MCF 10A (cell line): ENCODE measurements around the gene RPL22. TPM values are rescaled to one million over a fixed set of nuclear protein-coding genes. Genes with fewer than 3 reads are reported as not detected.

Experiments
- BruUV-seq: library from RNA; stranded (reverse); fragments of 400-500 nt; replicated peaks from 2 replicates; lab custom pipeline; 2021; lab: Mats Ljungman, UMichigan
- CTCF ChIA-PET: fragments of 300-600 bp; sonication (Branson Sonifier 250); formaldehyde crosslinking; extraction: SDS; loops from one replicate; lab custom pipeline; 2021; ENCODE audit warnings: antibody characterized with exemption, inconsistent platforms; lab: Yijun Ruan, JAX
- POLR2A ChIA-PET: fragments of 300-600, 350-650 bp; sonication (Branson Sonifier 250); formaldehyde crosslinking; extraction: SDS; loops from one replicate; lab custom pipeline; 2020; ENCODE audit warnings: antibody characterized with exemption, inconsistent platforms; lab: Yijun Ruan, JAX
- DNase-seq: peaks from one replicate; pipeline ENCODE4 v3.0.0-alpha.2; 2018; ENCODE audit not compliant: unreplicated experiment
- H3K27ac Mint-ChIP-seq: one replicate; pipeline ENCODE4 v1.8.0; 2022; ENCODE audit warnings: mild to moderate bottlenecking, low read depth, mixed read lengths; ENCODE audit not compliant: unreplicated experiment
- H3K27me3 Mint-ChIP-seq: one replicate; pipeline ENCODE4 v1.8.0; 2022; ENCODE audit warnings: mixed read lengths; ENCODE audit not compliant: insufficient read depth, unreplicated experiment
- H3K36me3 Mint-ChIP-seq: one replicate; pipeline ENCODE4 v1.8.0; 2022; ENCODE audit warnings: mild to moderate bottlenecking, moderate library complexity, mixed read lengths; ENCODE audit not compliant: insufficient read depth, unreplicated experiment
- H3K4me1 Mint-ChIP-seq: one replicate; pipeline ENCODE4 v1.8.0; 2022; ENCODE audit warnings: mixed read lengths; ENCODE audit not compliant: insufficient read depth, unreplicated experiment
- H3K4me3 Mint-ChIP-seq: one replicate; pipeline ENCODE4 v1.8.0; 2022; ENCODE audit warnings: mild to moderate bottlenecking, moderate library complexity, mixed read lengths; ENCODE audit not compliant: unreplicated experiment
- H3K9me3 Mint-ChIP-seq: one replicate; pipeline ENCODE4 v1.8.0; 2022; ENCODE audit warnings: mixed read lengths; ENCODE audit not compliant: unreplicated experiment
- intact Hi-C: fragments of 100-400 bp; cut with micrococcal nuclease; formaldehyde crosslinking; loops from 2 replicates; pipeline ENCODE4 v1.14.1; 2022
- total RNA-seq: library from RNA; stranded (reverse); gene quantifications from 2 replicates; pipeline ENCODE4 v1.2.3, GENCODE V29; 2022
- TF ChIP-seq, protein P1 (sequence below): fragments of 200-600 bp; IDR thresholded peaks from one replicate; pipeline ENCODE4 v1.8.0; 2022; ENCODE audit warnings: antibody characterized with exemption, mild to moderate bottlenecking; ENCODE audit not compliant: unreplicated experiment

RPL22 gene
- total RNA-seq, 1 experiment from 2014 or later, result 477 TPM

GRCh38 chr1:6198646-6199297, 623 bp downstream of the RPL22 start:
- TSS peak; percentile 58 for BruUV-seq
- DNase-seq, result no peak
- Mint-ChIP-seq H3K27ac (peak overlapping the region; percentile 97), H3K9me3 (no peaks in the 10 kb centered on the region), H3K4me1 (peaks cover 25% of the 10 kb centered on the region), H3K4me3 (peak overlapping the region; percentile 87), H3K36me3 (peaks cover 48% of the 10 kb centered on the region), H3K27me3 (no peaks in the 10 kb centered on the region)
- intact Hi-C loops, result no loop called here
- ChIA-PET POLR2A (interaction anchor here (0.5 to 3.2 kb wide), 11 partner anchors 11 to 239 kb away, joined by 3 to 42 read pairs (median 4); partner anchors contain the start of gene ICMT), CTCF (interaction anchor here (1.1 to 1.6 kb wide), 4 partner anchors 13 to 39 kb away, joined by 3 to 7 read pairs (median 4); no protein-coding TSS in a partner anchor)
- TF ChIP-seq, protein P1, sequence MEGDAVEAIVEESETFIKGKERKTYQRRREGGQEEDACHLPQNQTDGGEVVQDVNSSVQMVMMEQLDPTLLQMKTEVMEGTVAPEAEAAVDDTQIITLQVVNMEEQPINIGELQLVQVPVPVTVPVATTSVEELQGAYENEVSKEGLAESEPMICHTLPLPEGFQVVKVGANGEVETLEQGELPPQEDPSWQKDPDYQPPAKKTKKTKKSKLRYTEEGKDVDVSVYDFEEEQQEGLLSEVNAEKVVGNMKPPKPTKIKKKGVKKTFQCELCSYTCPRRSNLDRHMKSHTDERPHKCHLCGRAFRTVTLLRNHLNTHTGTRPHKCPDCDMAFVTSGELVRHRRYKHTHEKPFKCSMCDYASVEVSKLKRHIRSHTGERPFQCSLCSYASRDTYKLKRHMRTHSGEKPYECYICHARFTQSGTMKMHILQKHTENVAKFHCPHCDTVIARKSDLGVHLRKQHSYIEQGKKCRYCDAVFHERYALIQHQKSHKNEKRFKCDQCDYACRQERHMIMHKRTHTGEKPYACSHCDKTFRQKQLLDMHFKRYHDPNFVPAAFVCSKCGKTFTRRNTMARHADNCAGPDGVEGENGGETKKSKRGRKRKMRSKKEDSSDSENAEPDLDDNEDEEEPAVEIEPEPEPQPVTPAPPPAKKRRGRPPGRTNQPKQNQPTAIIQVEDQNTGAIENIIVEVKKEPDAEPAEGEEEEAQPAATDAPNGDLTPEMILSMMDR, result no peak

- no peaks in the 10 kb centered on the region for H3K9me3 Mint-ChIP-seq
- ChIA-PET CTCF (interaction anchor here (0.7 to 1.6 kb wide), 4 partner anchors 8 to 49 kb away, joined by 3 to 7 read pairs (median 4); partner anchors contain the start of gene RNF207), POLR2A (interaction anchor here (0.5 to 3.2 kb wide), 14 partner anchors 10 to 240 kb away, joined by 3 to 42 read pairs (median 4); partner anchors contain the start of gene ICMT)
- peak overlapping the region; percentile 87 for H3K4me3 Mint-ChIP-seq
- TF ChIP-seq, protein P1, result no peak
- no peaks in the 10 kb centered on the region for H3K27me3 Mint-ChIP-seq
- peaks cover 57% of the 10 kb centered on the region for H3K36me3 Mint-ChIP-seq
- peak overlapping the region; percentile 97 for H3K27ac Mint-ChIP-seq
- DNase-seq, result peak; percentile 17
- intact Hi-C loops, result no loop called here
- H3K4me1 Mint-ChIP-seq, result peaks cover 27% of the 10 kb centered on the region
- no TSS peak for BruUV-seq
These were observed 1.5 kb downstream of the RPL22 start for GRCh38 chr1:6197746-6198427.

- POLR2A ChIA-PET, result no interaction called here
- intact Hi-C loops, result no loop called here
These were observed 7.4 kb downstream of the RPL22 start for GRCh38 chr1:6191968-6192367.

More at GRCh38 chr1:6191968-6192367, 7.4 kb downstream of the RPL22 start:
- H3K27me3 Mint-ChIP-seq, result no peaks in the 10 kb centered on the region
- H3K27ac Mint-ChIP-seq, result no peak overlapping the region
- H3K4me1 Mint-ChIP-seq, result peaks cover 18% of the 10 kb centered on the region
- no peaks in the 10 kb centered on the region for H3K9me3 Mint-ChIP-seq
- peaks cover 100% of the 10 kb centered on the region for H3K36me3 Mint-ChIP-seq
- CTCF ChIA-PET, result interaction anchor here (0.6 kb wide), 3 partner anchors 22 to 498 kb away, joined by 3 to 5 read pairs (median 4); no protein-coding TSS in a partner anchor
- no TSS peak for BruUV-seq
- DNase-seq, result no peak
- TF ChIP-seq, protein P1, result no peak
- H3K4me3 Mint-ChIP-seq, result no peak overlapping the region
